ENCODE data around the gene COL6A3. TPM values are rescaled to one million over a fixed set of nuclear protein-coding genes. Genes with fewer than 3 reads are reported as not detected.

COL6A3 gene
- total RNA-seq, 1 experiment from 2014 or later = 1.2 TPM

DNA sequence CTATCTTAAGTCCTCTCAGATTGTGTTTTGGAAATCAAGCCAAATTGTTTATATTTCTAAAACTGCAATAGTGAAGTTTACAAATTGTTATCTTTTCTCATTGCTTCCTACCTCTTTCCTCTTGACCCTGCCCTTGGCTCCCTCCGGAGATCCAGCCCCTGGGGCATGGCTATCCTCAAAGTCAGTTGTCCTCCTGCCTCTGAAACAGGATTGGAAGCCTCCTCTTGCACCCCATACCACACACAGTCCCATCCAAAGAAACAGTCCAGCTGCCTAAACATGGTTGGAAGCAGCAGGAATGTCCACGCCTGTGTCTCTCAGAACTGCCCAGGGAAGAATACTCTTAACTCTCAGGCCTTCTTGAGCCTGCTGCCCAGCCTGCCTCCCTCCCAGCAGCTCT, 30.1 kb upstream of the COL6A3 start:
- no peak for ATAC-seq
- H4K20me1 ChIP-seq (ENCODE audit: insufficient read depth) = no peaks in the 10 kb centered on the region
- intact Hi-C loops (cut with micrococcal nuclease) = no loop called here
- no peak overlapping the region for H3K4me3 ChIP-seq (replicated peaks in 1 of 2; ENCODE audit: low read depth in 1 of 2, low read length in 2 of 2)
- H3K27me3 ChIP-seq (ENCODE audit: insufficient read depth, low read length) = 0 out of 2 replicates have a peak, but pooled peaks cover 19% of the 10 kb centered on the region
- H3K36me3 ChIP-seq (ENCODE audit: control insufficient read depth in 1 of 2, insufficient read depth in 2 of 2, low read length in 2 of 2) = no peaks in the 10 kb centered on the region
- CTCF ChIA-PET = no interaction called here
- H3K9ac ChIP-seq (ENCODE audit: low read length) = no peak overlapping the region
- RAD21 ChIA-PET (ENCODE audit: low non-redundant PET in 1 of 2, low total read pairs in 2 of 2, uncharacterized antibody in 2 of 2, unreplicated experiment in 2 of 2) = no interaction called here
- no TSS peak for BruUV-seq (replicated peaks)
- H3K27ac ChIP-seq (ENCODE audit: low read depth, low read length) = no peak overlapping the region
- no peaks in the 10 kb centered on the region for H3K79me2 ChIP-seq (ENCODE audit: insufficient read depth, low read length)
- no peak for TF ChIP-seq SP1 (IDR thresholded peaks at IDR 0.05; ENCODE audit: low read depth)
- TF ChIP-seq, protein P1, sequence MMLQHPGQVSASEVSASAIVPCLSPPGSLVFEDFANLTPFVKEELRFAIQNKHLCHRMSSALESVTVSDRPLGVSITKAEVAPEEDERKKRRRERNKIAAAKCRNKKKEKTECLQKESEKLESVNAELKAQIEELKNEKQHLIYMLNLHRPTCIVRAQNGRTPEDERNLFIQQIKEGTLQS (IDR thresholded peaks at IDR 0.05) = no peak
- no peaks in the 10 kb centered on the region for H3K9me2 ChIP-seq (ENCODE audit: insufficient read depth)
- no peaks in the 10 kb centered on the region for H3K9me3 ChIP-seq (ENCODE audit: control insufficient read depth in 1 of 2, insufficient read depth in 1 of 2, low read depth in 1 of 2, low read length in 2 of 2)
- no peaks in the 10 kb centered on the region for H3K4me1 ChIP-seq (ENCODE audit: control insufficient read depth in 1 of 2, insufficient read depth in 2 of 2, low read length in 2 of 2)
- H3K4me2 ChIP-seq (ENCODE audit: low read length) = no peak overlapping the region
- POLR2A ChIA-PET = no interaction called here
- DNase-seq (ENCODE audit: low read depth, low spot score) = no peak
- H2AFZ ChIP-seq (ENCODE audit: low read depth, low read length, poor library complexity, severe bottlenecking) = no peak overlapping the region

DNA sequence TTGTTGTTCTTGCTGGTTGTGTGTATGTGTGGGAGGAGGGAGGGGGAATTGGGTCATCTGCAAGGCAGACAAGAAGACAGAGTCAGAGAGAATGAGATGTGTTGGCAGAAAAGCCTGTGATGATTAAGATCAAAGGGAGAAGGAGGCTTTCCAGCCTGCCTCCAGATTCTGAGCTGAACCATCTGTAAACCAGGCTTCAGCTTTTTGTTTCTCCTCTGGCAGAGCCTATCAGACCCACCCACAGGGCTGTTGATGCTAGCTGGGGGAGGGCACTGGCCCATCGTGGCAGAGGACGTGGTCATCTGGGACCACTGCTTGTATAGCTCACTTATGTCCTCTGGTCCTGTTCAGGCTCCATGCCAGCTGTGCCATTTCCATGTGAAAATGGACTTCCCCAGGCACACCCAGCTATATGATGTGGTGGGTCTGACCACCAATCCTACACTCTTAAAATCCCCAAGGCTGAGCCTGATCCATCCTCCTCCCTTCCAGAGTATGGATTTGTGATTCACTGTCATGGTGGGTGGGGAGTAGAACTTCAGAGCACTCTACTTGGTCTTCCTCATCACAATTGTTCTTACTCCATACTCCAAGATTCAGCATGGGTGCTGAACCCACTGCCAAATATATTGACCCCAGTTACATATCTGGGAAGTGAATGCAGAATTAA, 27.8 kb upstream of the COL6A3 start:
- intact Hi-C loops (cut with micrococcal nuclease) = no loop called here
- ATAC-seq (no peak), DNase-seq (ENCODE audit: low read depth, low spot score) (no peak)
- no TSS peak for BruUV-seq (replicated peaks)
- Histone ChIP-seq H2AFZ (ENCODE audit: low read depth, low read length, poor library complexity, severe bottlenecking) (no peak overlapping the region), H3K9ac (ENCODE audit: low read length) (no peak overlapping the region), H3K36me3 (ENCODE audit: control insufficient read depth in 1 of 2, insufficient read depth in 2 of 2, low read length in 2 of 2) (no peaks in the 10 kb centered on the region), H3K27ac (ENCODE audit: low read depth, low read length) (no peak overlapping the region), H3K9me2 (ENCODE audit: insufficient read depth) (no peaks in the 10 kb centered on the region), H3K4me1 (ENCODE audit: control insufficient read depth in 1 of 2, insufficient read depth in 2 of 2, low read length in 2 of 2) (peaks cover 0 to 10% of the 10 kb centered on the region in 2 experiments; a peak in 3 of 4 replicates), H3K79me2 (ENCODE audit: insufficient read depth, low read length) (no peaks in the 10 kb centered on the region), H3K4me2 (ENCODE audit: low read length) (no peak overlapping the region), H3K4me3 (replicated peaks in 1 of 2; ENCODE audit: low read depth in 1 of 2, low read length in 2 of 2) (no peak overlapping the region), H3K27me3 (ENCODE audit: insufficient read depth, low read length) (0 out of 2 replicates have a peak, but pooled peaks cover 19% of the 10 kb centered on the region), H3K9me3 (ENCODE audit: control insufficient read depth in 1 of 2, insufficient read depth in 1 of 2, low read depth in 1 of 2, low read length in 2 of 2) (no peaks in the 10 kb centered on the region), H4K20me1 (ENCODE audit: insufficient read depth) (no peaks in the 10 kb centered on the region)
- ChIA-PET RAD21 (ENCODE audit: low non-redundant PET in 1 of 2, low total read pairs in 2 of 2, uncharacterized antibody in 2 of 2, unreplicated experiment in 2 of 2) (no interaction called here), CTCF (interaction anchor here (0.9 to 1.3 kb wide), 2 partner anchors 20 to 71 kb away, joined by 3 to 4 read pairs; no protein-coding TSS in a partner anchor), POLR2A (no interaction called here)
- TF ChIP-seq, protein P2, sequence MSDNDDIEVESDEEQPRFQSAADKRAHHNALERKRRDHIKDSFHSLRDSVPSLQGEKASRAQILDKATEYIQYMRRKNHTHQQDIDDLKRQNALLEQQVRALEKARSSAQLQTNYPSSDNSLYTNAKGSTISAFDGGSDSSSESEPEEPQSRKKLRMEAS (IDR thresholded peaks at IDR 0.05) = no peak
- TF ChIP-seq ZFX (IDR thresholded peaks at IDR 0.05) = no peak
